HG03460 (cell line): ENCODE results near the gene CERKL.

Experiments
- ATAC-seq: cut with Tn5 transposase; IDR thresholded peaks from one replicate; pipeline ENCODE4 v1.9.1; 2021; ENCODE audit not compliant: unreplicated experiment

The CERKL gene

DNA sequence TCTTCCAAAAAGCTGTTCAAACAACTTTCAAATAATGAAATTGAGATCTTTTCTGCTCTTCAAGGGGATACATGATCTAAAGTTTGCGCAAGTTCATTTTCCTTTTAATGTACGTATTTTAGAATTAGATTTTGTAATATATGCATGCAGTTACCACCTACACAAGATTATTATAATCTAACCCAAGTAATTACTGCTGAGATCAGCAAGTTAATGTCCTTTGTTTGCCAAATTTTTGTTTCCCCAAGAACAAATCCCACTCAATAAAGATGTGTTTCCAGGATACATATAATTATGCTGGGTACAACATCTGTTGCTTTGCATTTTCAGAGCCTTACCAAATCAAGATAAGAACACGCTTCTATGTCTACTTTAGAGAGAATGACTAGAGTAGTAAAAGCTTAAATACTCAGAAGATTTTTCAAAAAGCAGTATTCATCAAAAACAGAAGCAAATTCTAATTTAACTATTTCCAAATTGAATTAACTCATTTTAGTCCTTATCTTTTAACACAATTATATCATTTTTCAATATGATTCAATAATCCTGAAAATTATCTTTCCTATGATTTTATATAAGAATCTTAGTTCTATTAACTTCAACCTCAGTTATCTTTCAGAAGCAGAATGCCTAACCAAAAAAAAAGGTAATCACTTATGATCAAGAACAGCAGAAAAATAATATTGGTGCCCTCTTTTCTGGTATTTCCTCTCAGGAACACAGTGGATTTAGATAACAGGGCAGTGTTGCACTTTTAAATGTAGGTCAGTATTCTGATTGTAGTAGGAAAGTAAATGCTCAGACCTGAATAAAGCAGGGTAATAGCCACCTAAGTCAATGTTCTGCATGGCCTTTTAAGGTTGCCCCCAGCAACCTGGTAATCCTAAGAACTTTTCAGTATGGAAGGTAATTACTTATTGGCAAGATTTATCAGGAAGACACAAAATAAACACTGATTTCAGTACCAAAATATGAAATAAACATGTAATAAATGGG lies 28.0 kb downstream of the CERKL start:
- ATAC-seq, result no peak

DNA sequence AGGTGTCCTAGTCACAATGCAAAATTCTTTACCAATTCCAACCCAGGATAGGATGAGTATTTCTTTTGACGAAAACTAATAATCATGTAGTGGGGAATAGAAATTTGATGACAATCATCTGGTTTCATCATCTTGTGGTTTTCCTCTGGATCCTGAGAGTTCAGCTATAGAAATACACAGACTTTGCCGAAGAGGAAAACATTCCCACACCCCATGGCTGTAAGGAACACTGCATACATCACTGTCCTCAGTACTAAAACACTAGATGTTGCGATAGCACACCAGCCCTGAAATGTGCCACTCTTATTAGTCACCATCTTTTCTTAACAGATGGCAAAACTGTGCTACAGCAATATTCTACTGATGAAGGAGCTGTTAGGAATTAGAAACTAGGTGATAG lies 29.4 kb downstream of the CERKL start:
- no peak for ATAC-seq

- ATAC-seq, result no peak
Measured at GRCh38 chr2:181626671-181627070, 30.2 kb downstream of the CERKL start.

- ATAC-seq, result no peak
Measured at GRCh38 chr2:181623159-181623558, 33.7 kb downstream of the CERKL start.

DNA sequence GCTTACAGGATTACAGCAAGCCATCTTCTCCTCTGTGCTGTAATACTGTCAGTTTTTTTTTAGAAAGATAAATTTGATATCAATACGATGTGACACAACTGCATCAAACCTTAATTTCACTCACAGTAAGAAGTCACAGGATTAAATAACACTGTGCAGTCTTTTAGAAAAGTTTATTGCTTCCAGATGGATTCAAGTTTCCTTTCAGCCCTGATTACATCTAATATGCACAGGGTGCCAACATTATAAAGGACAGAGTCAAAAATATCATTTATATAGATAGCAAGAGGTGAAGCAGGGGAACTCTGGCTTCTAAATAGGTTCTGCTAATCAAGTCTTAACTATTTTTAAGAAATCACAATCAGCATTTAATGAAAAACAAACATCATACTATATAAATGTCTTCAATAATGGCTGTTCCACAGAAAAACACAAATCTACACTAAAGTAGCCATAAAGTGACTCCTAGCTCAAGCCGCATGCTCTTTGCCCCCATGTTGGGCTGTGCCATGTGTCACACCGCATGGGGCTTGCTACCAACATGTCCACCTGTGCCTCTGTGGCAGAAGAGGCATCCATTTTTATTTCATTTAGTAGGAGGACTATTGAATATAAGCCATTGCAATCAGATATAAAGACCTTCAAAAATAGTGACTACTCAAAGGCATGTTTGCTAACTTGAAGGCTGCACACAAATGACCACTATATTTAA lies 35.0 kb downstream of the CERKL start:
- ATAC-seq, result no peak

GRCh38 chr2:181619516-181619915 lies 37.4 kb downstream of the CERKL start:
- ATAC-seq, result no peak

GRCh38 chr2:181616715-181617114 lies 40.2 kb downstream of the CERKL start:
- no peak for ATAC-seq

DNA sequence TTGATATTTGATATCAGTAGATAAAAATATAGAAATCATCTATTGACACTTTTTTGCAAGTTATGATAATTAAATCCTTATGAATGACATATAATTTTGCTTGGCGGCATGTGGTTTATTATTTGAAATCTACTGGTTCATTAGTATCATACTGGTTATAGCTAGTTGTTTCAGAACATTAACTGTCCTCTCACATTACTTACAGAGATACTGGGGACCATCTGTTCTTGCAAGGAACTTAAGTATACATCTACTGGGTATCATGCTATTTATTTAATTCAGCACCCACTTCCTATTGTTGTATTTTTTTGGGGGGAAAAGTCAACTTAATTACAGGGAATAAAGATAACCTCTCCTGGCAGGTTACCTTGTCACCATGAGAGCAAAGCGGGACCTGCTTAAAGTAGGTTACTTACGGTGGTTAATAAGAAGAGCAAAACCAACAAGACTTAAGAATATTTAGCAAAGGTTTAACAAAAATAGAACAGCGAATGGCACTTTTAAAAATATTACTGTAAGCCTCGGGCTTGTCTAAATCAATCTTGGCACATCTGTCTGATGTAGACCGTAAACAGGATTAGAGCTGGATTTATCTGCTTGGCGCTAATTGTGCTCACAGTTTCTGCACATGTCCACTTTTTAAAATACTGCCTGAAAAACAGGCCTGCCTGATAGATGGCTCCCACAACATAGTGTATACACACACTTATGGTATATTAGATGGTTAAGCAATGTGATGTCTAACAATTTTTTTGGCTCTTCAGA lies 41.8 kb downstream of the CERKL start:
- ATAC-seq, result no peak

DNA sequence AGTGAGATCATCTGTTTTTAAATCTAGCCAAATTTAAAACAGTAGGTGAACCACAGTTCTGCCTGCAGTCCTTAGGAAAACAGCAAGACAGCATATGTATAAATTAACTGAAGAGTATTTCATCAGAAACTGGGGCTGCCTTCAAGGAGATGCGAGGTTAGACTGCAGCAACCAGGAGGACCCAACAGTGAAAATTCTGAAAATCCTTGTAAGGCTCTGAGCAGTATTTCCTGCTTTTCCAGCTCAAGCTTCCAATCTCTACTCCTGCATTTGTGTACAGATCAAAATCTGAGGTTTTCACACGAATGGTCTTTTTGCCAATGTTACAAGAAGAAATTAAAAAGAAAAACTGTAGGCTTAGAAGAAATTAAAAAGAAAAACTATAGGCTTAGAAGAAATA lies 43.7 kb downstream of the CERKL start:
- no peak for ATAC-seq

GRCh38 chr2:181607629-181608590 lies 49.0 kb downstream of the CERKL start:
- no peak for ATAC-seq

DNA sequence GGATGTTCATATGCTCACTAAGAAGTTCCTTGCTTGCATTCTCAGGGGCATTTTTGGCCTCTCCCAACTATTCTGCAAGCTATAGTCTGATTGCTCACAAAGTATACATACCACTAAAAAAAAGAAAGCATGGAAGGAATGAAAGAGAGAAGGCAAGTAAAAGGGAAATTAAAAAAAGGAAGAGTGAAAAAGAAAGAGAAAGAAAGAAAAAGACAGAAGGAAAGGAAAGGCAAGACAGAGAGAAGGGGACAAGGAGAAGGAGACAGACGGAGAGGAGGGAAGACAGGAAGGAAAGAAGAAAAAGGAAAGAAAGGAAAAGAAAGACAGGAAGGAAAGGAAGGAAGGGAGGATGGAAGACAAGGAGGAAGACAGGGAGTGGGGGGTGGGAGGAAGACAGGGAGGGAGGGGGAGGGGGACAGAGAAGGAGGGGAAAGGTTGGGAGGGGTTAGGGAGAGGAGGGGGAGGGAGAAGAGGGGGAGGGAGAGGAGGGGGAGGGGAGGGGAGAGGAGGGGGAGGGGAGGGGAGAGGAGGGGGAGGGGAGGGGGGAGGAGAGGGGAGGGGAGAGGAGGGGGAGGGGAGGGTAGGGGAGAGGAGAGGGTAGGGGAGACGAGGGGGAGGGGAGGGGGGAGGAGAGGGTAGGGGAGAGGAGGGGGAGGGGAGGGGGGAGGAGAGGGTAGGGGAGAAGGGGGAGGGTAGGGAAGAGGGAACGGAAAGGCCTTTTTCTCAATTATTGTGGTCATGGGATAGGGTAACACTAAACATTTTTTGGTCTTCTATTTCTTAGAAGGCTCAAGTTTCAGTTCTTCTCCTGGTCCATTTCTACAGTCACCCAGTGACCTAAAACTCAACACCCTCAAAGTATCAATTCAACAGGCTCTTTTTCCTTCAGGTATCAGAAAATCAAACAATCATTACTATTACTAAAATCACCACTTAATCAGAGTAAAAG lies 50.7 kb downstream of the CERKL start:
- ATAC-seq, result no peak

DNA sequence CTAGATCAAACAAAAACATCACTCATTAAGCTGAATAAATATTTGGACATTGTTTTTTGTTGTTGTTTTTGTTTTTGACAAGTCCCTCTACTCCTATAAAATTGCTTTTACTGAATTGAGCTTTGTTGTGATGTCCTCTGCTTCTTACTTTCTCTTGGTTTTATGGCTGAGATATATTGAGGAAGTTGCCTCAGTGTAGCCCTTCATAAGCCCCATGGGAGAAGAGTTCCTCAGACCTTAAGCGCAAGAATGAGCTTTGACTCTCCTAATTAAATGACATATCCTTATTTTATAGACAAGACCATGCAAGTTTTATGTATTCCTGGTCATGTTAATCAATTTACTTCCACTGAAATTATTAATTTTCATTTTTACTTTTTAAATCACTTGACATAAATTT lies 54.9 kb downstream of the CERKL start:
- no peak for ATAC-seq

DNA sequence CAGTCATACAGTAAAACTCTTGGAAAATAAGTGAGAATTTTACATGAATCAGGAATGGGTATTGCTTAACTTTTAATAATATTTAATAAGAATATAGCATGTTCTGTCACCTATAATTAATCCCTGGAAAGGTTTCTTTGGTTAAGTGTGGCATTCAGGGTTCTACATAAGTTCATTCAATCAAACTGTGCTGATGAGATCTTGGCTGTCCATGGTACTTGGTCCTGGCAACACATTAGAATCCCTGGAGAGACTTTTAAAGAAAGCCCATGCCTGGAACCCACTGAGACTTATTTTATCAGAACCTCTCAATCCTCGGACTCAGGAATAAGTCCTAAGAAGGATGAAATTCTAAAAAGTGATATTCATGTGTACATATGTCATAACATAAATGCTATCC lies 60.3 kb downstream of the CERKL start:
- ATAC-seq, result no peak

GRCh38 chr2:181594322-181594721 lies 62.6 kb downstream of the CERKL start:
- ATAC-seq, result peak; percentile 68

- no peak for ATAC-seq
Measured at GRCh38 chr2:181589779-181590178, 67.1 kb downstream of the CERKL start.

GRCh38 chr2:181588546-181588945 lies 68.4 kb downstream of the CERKL start:
- no peak for ATAC-seq

DNA sequence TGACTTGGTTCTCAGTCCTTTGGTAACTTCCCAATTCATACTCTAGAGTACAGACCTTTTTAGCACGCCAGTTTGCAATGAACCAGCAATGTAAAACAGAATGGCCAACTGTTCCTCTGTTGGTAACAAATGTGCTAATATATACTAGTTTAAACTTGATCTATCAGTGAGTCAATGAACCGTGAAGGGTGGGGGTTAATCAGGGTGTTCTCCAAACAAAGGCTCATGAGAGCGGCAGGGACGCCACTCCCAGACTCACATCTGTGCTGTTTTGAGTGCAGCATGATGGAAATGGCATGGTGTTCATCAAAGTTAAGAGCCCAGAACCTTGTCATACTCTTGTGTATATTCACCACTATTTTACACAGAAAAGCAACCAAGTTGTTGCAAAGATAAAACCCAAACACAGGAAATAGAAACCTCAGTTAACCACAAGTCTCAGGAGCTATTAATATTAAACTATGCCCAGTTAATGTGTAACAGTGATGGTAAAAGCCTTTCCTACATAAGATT lies 70.3 kb downstream of the CERKL start:
- ATAC-seq, result peak; percentile 97

GRCh38 chr2:181585732-181586131 lies 71.2 kb downstream of the CERKL start:
- no peak for ATAC-seq

- no peak for ATAC-seq
Measured at GRCh38 chr2:181581534-181581933, 75.4 kb downstream of the CERKL start.
